Bladder microvascular endothelial cell (primary cell): Measurements from ENCODE around the gene SLC12A5. TPM values are rescaled to one million over a fixed set of nuclear protein-coding genes. Genes with fewer than 3 reads are reported as not detected.

Experiments
- total RNA-seq: library from RNA; depleted of rRNA; stranded (reverse); fragments of >200 nt; gene quantifications from 2 replicates; pipeline ENCODE4 v1.2.3, GENCODE V29; 2014

SLC12A5 gene
- 0.81 and 1.3 TPM in 2 replicates for total RNA-seq

GRCh38 chr20:46028772-46029371 lies at the start of gene SLC12A5:
TSS of gene SLC12A5 (plus strand) at chr20:46029215. CDS start at chr20:46029345, 130 bp downstream.

DNA sequence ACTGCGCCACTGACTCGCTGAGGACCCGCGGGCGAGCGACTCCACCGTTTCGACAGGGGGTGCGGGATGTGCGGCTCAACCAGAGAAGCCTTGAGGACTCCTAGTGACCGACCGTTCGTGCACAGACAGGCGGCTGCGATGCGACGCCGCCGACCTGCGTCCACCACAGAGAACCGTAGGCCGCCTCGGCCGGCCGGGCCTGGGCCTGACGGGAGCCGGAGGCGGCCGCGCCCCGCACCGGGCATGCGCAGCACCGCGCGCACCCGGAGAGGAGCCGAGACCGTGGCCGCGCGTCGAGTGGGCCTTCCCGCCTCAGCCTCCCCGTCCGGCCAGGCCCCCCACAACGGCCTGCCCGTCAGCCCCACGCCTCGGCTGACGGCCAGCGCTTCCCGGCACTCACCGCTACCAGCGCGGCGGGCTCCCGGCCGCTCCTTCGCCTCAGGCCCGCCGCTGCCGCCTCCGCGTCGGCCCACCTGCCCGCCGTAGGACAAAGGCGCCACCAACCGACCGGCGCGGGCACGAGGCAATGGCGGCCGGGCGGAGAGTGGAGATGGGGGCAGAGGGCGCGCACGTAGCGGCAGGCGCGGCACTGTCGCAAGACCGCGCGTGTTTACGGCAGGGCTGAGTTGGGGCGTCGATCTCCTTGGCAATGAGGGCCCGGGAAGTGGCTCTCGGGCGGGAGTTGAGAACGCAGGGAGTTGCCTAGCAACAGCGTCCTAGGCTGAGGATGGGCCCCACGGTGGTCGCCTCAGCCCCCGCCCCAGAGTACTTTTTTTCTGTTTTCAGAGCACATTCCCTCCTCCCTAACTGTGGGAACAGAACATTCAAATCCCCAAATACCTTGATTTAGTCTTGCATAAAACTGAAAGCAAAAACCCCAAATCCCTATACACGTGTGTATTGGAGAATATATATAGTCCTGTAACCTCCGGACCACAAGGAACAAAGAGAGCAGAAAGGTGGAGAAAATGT lies 60.7 kb downstream of the SLC12A5 start, which contains the start of gene NCOA5:
Gene NCOA5, minus strand, starts transcription at position 546 of the 972 bp plus-strand sequence. CDS start 10,538 bp downstream, outside the sequence.

Other genes with a start within 250 kb of the SLC12A5 start
- gene WFDC3, start 237.3 kb upstream of the SLC12A5 start, total RNA-seq = not detected in 2 replicates
- 12.7 and 13.6 TPM in 2 replicates for gene DNTTIP1, start 237.3 kb upstream of the SLC12A5 start, total RNA-seq
- 8.9 and 20.7 TPM in 2 replicates for gene UBE2C, start 216.6 kb upstream of the SLC12A5 start, total RNA-seq
- gene TNNC2, start 201.9 kb upstream of the SLC12A5 start, total RNA-seq = not detected in 2 replicates
- 10.2 and 13.4 TPM in 2 replicates for gene SNX21, start 195.4 kb upstream of the SLC12A5 start, total RNA-seq
- 26.4 and 32.9 TPM in 2 replicates for gene ACOT8, start 171.8 kb upstream of the SLC12A5 start, total RNA-seq
- gene ZSWIM3, start 171.6 kb upstream of the SLC12A5 start, total RNA-seq = 6.0 and 9.9 TPM in 2 replicates
- 1.9 and 4.0 TPM in 2 replicates for gene ZSWIM1, start 148.0 kb upstream of the SLC12A5 start, total RNA-seq
- gene SPATA25, start 141.6 kb upstream of the SLC12A5 start, total RNA-seq = 0.49 and 0.50 TPM in 2 replicates
- gene NEURL2, start 138.0 kb upstream of the SLC12A5 start, total RNA-seq = 2.6 and 2.8 TPM in 2 replicates
- 37.2 and 80.9 TPM in 2 replicates for gene CTSA, start 137.9 kb upstream of the SLC12A5 start, total RNA-seq
- 3.4 and 6.7 TPM in 2 replicates for gene PLTP, start 117.1 kb upstream of the SLC12A5 start, total RNA-seq
- 7.3 and 11.3 TPM in 2 replicates for gene PCIF1, start 94.5 kb upstream of the SLC12A5 start, total RNA-seq
- gene ZNF335, start 57.0 kb upstream of the SLC12A5 start, total RNA-seq = 6.2 and 13.3 TPM in 2 replicates
- gene MMP9, start 20.3 kb upstream of the SLC12A5 start, total RNA-seq = 0.06 TPM in 1 of 2 replicates, not detected in the other
- gene NCOA5, start 60.7 kb downstream of the SLC12A5 start, total RNA-seq = 7.6 and 13.4 TPM in 2 replicates
- gene CD40, start 89.1 kb downstream of the SLC12A5 start, total RNA-seq = 10.1 and 31.1 TPM in 2 replicates